ENCODE data around the gene KRTAP2-3. TPM values are rescaled to one million over a fixed set of nuclear protein-coding genes. Genes with fewer than 3 reads are reported as not detected.

KRTAP2-3 gene
- total RNA-seq, 2 donors from 2014 or later: not detected

Other genes with a start within 250 kb of the KRTAP2-3 start
- 10 to 100 TPM; 36.9 to 44.9 TPM for gene KRT10, start 237.5 kb downstream of the KRTAP2-3 start, total RNA-seq
- not detected for gene KRT12, start 192.9 kb downstream of the KRTAP2-3 start, total RNA-seq
- gene KRT20, start 174.9 kb downstream of the KRTAP2-3 start, total RNA-seq: not detected
- gene KRT23, start 122.5 kb downstream of the KRTAP2-3 start, total RNA-seq: under 1 TPM; 0.24 to 0.37 TPM
- not detected for gene KRT39, start 93.2 kb downstream of the KRTAP2-3 start, total RNA-seq
- gene KRT40, start 75.8 kb downstream of the KRTAP2-3 start, total RNA-seq: not detected
- not detected for gene KRTAP3-3, start 66.0 kb downstream of the KRTAP2-3 start, total RNA-seq
- not detected for gene KRTAP3-2, start 60.2 kb downstream of the KRTAP2-3 start, total RNA-seq
- not detected for gene KRTAP3-1, start 51.0 kb downstream of the KRTAP2-3 start, total RNA-seq
- not detected for gene KRTAP1-5, start 32.9 kb downstream of the KRTAP2-3 start, total RNA-seq
- not detected for gene KRTAP1-4, start 29.9 kb downstream of the KRTAP2-3 start, total RNA-seq
- gene KRTAP1-3, start 25.2 kb downstream of the KRTAP2-3 start, total RNA-seq: not detected
- gene KRTAP1-1, start 18.7 kb downstream of the KRTAP2-3 start, total RNA-seq: not detected
- not detected for gene KRTAP2-1, start 12.8 kb downstream of the KRTAP2-3 start, total RNA-seq
- gene KRTAP2-2, start 4.9 kb downstream of the KRTAP2-3 start, total RNA-seq: not detected
- not detected for gene KRTAP2-4, start 5.8 kb upstream of the KRTAP2-3 start, total RNA-seq
- gene KRTAP4-7, start 24.0 kb upstream of the KRTAP2-3 start, total RNA-seq: not detected
- not detected for gene KRTAP4-8, start 38.0 kb upstream of the KRTAP2-3 start, total RNA-seq
- not detected for gene KRTAP4-16, start 42.1 kb upstream of the KRTAP2-3 start, total RNA-seq
- gene KRTAP4-9, start 45.3 kb upstream of the KRTAP2-3 start, total RNA-seq: not detected
- gene KRTAP4-11, start 58.3 kb upstream of the KRTAP2-3 start, total RNA-seq: not detected
- not detected for gene KRTAP4-12, start 64.1 kb upstream of the KRTAP2-3 start, total RNA-seq
- not detected for gene KRTAP4-6, start 80.4 kb upstream of the KRTAP2-3 start, total RNA-seq
- not detected for gene KRTAP4-5, start 89.7 kb upstream of the KRTAP2-3 start, total RNA-seq
- gene KRTAP4-4, start 100.6 kb upstream of the KRTAP2-3 start, total RNA-seq: not detected
- not detected for gene KRTAP4-3, start 108.1 kb upstream of the KRTAP2-3 start, total RNA-seq
- gene KRTAP4-2, start 118.1 kb upstream of the KRTAP2-3 start, total RNA-seq: not detected
- gene KRTAP4-1, start 124.8 kb upstream of the KRTAP2-3 start, total RNA-seq: not detected
- not detected for gene KRTAP9-1, start 129.8 kb upstream of the KRTAP2-3 start, total RNA-seq
- not detected for gene KRTAP9-2, start 166.5 kb upstream of the KRTAP2-3 start, total RNA-seq
- not detected for gene KRTAP9-3, start 172.3 kb upstream of the KRTAP2-3 start, total RNA-seq
- not detected for gene KRTAP9-8, start 177.9 kb upstream of the KRTAP2-3 start, total RNA-seq
- not detected for gene KRTAP9-4, start 189.6 kb upstream of the KRTAP2-3 start, total RNA-seq
- gene KRTAP9-9, start 195.3 kb upstream of the KRTAP2-3 start, total RNA-seq: not detected
- not detected for gene KRTAP9-6, start 205.3 kb upstream of the KRTAP2-3 start, total RNA-seq
- not detected for gene KRTAP9-7, start 215.6 kb upstream of the KRTAP2-3 start, total RNA-seq
- gene KRTAP29-1, start 242.7 kb upstream of the KRTAP2-3 start, total RNA-seq: not detected
- not detected for gene KRTAP16-1, start 249.2 kb upstream of the KRTAP2-3 start, total RNA-seq